Activated CD8-positive, alpha-beta memory T cell treated with anti-CD3 and anti-CD28 coated beads, Interleukin-2, amount 50 U/mL, for 4 hours (primary cell): ENCODE measurements around the gene STK25.

Experiments
- DNase-seq: peaks from one replicate; pipeline ENCODE4 v3.0.0-alpha.2; 2020

STK25 gene

DNA sequence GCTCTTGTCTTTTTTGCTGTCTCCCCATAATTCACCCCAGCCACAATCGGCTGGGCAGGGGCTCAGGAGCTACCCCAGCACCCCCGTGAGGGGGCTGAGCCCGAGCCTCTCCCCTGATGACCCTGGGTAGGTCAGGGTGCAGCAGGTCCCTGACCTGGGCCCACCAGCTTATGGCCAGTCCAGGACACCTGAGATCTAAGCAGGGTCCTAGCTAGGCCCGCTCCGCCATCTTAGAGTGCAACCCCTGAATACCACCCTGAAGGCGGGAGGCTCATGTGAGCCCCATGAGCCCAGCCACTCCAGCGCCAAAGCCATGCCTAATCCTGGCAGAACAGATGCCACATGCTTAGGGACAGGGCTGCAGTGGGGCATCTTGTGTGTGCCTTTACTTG lies 16.2 kb downstream of the STK25 start:
- DNase-seq: no peak

DNA sequence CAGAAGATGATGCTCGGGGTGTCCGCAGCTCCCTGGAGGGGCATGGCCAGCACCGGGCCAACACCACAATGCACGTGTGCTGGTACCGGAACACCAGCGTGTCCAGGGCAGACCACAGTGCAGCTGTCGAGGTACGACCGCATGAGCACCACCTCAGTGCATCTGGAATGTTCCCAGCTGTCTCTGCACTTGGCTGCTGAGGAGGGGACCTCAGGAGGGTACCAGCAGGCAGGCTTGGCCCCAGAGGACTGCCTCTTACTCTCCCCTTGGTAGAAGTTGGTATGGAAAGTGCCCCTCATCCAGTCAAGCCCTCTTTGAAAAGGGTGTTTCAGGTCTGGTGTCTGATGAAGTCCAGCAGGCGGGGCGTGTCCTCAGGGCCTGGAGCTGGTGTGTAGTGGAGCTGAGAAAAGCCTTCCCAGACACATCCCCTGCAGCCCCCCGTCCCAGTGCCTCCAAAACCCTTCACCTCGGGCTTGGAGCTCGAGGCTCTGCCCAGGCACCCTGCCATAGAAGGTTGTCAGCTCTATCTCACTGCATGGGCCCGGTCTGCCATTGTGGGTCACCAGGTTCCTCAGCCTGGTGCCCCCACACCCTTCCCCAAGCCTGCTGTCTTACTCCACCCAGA lies 16.7 kb downstream of the STK25 start:
- DNase-seq: no peak

DNA sequence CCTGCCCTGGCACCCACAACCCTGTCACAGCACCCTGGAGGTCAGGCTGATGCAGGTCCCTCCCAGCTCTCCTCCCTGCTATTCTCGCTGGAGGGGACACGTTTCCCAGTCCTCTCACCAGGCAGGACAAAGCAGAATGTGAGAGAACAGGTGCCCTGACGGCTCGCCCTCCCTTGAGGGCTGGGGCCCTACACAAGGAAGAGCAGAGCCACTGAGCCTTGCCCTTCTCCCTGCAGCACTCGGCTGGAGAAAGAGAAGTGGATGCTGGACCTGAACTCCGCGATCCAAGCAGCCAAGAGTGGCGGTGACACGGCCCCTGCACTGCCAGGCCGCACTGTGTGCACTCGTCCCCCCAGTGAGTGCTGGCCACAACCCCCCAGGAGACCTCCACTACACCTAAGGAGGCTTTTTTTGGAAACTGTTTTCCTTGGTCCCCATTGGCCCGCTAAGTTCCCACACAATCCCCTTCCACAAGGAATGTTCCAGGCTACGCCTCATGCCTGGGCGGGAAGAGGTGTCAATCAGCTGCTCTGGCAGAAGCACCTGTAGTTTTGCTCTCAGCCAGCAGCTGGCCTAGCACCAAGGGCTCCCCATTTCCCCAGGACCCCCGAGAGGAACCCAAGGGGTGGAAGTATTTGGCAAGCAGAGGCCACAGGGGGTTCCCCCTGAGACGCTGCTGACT lies 17.4 kb downstream of the STK25 start:
- DNase-seq: no peak

DNA sequence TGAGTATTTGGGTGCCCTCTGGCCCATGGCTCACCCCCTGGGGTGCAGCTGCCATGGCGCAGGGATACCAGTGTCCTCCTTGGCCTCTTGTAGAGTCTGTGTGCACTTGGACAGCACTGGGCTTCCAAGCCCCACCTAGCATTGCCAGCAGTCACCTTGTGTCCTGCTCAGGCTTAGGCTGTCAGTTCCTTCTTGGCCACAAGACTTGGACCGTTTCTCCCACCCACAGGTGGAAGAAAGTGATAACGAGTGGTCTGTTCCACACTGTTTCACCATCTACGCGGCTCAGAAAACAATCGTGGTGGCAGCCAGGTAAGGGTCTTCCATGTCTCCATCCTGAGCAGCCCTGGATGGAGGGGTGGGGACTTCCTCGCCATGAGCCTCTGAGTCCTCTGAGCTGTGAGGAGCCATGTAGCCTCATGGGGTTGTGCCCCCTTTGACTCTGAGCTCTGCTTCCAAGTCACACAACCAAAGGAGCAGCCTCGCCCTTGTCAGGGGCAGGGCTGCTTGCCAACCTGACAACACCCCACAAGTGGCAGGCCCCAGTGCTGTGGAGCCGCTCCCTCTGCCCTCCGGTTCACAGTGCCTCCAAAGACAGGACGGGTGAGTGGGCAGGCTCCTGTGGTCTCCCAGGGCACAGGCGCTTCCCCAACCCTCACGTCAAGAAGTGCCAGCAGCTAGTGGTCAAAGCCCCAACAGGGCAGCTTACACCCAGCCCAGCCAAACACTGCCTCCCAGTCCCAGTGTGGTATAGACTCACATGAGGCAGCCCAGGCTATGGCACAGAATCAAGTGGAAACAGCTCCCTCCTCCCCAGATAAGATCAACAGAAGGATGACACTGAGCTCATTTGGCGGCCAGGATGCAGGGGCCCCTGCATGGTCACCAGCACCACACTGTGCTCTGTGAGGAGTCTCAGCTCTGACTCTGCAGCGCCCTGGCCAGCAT lies 18.4 kb downstream of the STK25 start:
- no peak for DNase-seq

DNA sequence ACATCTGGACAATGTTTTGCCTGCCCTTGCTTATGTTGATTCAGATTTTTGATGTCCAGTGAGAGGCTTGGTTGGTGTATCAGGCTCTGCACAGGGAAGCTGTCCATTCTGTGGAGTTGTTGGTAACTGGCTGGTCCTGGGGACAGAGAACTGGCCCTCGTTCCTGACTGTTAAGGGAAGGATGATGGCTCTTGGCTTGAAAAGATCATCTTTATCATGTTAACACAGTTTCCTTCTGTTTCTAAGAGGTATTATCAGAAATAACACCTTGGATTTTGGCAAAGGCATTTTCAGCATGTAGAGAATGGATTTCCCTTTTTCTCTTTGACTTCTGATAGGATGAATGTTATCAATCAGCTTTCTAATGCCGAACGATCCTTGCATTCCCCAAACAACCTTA lies 19.3 kb downstream of the STK25 start:
- DNase-seq: no peak

DNA sequence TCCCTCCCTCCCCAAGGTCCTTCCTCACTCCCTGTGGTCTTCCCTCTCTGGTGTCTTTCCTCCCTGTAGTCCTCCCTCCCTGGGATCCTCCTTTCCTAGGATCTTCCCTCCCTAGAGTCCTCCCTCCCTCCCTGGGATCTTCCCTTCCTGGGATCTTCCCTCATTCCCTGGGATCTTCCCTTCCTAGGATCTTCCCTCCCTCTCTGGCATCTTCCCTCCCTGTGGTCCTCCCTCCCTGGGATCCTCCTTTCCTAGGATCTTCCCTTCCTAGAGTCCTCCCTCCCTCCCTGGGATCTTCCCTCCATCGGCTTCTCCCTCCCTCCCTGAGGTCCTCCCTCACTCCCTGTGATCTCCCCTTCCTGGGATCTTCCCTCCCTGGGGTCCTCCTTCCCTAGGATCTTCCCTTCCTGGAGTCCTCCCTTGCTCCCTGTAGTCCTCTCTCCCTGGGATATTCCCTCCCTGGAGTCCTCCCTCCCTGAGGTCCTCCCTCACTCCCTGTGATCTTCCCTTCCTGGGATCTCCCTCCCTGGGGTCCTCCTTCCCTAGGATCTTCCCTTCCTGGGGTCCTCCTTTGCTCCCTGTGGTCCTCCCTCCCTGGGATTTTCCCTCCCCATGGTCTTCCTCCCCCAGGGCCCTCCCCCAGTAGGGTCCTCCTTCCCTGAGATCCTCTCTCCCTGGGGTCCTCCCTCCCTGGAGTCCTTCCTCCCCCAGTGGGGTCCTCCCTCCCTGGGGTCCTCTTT lies 23.0 kb downstream of the STK25 start:
- no peak for DNase-seq

DNA sequence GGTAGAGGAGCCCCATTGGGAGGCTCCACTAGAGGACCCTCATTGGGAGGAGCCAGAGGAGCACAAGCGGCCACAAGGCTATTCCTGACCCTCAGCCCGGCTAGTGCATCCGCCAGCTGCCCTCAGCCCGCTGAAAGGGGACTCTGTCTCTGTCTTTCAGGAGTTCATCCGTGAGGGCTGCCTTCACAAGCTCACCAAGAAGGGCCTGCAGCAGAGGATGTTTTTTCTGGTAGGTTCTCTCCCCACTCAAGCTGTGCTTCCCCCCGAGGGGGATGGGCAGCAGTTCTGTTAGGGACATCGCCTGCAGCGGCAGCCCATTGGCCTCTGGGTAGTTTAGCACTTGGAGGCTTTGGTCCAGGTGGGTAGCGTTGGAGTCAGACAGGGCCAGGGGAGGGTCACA lies 25.1 kb downstream of the STK25 start:
- no peak for DNase-seq

DNA sequence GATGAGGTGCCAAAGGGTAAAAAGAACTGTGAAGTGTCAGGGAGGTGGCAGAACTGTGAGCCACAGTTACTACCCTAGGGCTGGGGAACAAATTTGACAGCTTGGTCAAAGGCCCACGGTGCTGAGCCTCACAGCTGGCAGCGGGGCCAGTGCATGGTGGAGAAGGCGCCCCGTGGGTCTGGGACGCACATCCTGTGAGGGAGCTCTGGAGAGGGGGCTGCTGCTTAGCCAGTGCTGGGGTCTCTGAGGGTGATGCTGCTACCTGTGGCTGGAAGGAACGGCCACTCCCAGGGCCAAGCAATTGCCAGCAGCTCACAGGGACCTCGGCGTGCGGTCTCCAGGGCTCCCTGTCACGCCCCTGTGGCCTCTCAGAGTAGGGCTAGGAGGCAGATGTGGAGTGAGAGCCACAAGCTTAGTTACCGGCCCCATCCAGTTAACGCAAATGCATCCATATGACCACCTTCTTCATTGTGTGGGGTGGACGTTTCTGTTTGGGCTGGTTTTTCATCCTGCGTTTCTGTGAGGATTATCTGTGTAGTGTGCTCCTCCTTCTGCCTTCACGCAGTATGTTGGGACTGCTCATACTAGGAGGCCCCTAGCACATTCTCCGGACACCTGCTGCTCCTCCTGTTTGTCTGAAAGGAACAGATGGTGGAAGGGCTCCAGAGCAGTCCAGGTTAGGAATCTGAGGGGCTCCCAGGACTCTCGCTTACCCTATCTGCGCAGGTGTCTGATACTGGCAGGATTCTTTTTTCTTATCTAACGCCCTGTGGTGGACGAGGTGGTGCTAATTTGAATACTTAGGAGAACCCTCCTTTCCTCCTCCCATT lies 26.0 kb downstream of the STK25 start:
- DNase-seq: no peak

DNA sequence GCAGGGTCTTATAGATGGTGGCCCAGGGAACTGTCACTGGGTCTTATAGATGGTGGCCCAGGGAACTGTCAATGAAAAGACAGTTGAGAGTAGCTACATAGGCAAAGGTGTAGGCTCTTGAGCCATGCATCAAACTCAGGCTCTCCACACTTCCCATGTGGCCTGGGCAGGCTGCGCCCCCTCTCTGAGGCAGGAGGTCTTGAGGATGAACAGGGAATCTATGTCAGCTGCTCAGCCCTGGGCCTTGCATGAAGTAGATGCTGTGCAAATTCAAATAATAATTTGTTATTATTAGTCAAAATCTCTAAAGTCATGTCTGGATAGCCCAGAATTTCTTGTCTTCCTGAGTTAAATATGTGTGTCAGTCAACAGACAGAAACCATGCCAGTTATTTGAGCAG lies 26.7 kb downstream of the STK25 start:
- DNase-seq: no peak

DNA sequence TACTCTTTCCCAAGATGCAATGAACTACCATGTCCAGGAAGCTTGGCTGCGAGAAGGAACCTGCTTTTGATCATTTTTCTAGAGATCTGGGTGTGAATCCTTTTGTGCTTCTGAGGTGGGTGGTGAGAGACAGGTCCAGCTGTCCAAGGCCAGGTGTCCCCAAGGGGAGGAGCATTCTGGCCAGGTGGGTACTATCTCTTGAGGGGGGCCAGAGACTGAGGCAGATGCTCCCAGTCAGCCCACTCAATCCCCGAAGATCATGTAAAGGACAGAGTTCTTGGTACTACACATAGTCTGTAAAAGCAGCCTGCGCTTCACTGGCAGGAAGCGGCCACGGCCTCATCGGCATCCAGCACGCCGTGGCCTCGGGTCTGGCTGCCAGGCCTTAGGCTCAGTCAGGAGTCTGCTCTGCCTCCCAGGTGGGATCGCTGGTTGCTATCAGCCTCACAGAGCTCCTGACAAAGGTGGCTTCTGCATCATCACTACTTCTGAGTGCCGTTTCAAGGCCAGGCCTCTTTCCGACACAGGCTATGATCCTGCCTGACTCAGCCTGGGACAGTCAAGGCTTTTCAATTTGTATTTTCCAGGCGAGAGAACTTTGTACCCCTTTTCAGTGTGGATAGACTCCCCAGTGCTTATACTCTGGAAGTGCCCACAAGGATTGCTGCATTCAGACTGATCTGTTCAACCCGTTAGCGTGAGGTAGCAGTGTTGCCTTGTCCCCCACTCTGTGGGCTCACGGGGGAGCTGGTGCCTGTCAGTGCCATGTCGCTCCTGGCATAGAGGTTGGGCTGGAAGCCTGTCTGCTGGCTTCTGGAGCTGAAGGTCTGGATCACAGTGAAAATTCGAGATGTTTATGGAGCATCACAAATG lies 29.1 kb downstream of the STK25 start:
- no peak for DNase-seq

DNA sequence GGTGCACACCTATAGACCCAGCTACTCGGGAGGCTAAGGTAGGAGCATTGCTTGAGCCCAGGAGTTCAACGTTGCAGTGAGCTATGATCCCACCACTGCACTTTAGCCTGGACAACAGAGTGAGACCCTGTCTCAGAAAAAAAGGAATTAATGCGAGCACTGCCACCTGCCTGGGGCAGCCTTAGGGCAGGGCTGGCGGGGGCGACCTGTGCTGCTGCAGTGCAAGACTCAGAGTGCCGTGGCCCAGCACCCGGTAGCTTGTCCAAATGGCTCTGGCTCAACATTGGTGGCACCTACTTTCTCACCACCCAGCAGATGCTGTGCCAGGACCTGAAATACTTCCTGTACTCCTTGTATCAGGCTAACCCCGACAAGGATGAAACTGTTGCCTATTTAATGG lies 30.2 kb downstream of the STK25 start:
- no peak for DNase-seq

DNA sequence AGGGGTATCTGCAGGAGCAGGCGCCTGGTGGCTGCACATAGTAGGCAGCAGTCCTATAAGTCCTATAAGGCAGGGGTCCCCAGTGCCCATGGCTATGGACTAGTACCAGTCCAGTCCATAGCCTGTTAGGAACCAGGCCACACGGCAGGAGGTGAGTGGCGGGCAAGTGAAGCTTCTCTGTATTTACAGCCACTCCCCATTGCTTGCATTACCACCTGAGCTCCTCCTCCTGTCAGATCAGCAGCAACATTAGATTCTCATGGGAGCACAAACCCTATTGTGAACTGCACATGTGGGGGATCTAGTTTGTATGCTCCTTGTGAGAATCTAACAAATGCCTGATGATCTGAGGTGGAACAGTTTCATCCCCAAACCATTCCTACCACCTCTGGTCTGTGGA lies 33.1 kb downstream of the STK25 start:
- no peak for DNase-seq

DNA sequence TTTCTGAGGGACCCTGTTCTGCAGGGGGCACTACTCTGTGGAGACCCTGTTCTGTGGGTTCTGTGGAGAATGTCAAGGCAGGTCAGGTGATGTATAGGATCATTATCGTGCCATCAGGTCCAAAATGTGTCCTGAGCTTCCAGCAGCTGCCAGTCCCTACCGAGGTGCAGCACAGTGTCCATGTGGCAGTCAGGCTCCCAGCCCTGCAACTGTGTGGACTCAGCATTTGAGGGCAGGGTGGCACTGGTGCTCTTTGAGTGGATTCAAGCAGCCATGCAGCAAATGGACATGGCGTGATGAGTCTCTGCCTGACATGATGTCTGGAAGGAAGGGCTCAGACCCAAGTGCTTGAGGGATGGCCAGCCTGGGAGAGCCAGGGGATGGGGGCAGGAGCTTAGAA lies 35.0 kb downstream of the STK25 start:
- DNase-seq: no peak

DNA sequence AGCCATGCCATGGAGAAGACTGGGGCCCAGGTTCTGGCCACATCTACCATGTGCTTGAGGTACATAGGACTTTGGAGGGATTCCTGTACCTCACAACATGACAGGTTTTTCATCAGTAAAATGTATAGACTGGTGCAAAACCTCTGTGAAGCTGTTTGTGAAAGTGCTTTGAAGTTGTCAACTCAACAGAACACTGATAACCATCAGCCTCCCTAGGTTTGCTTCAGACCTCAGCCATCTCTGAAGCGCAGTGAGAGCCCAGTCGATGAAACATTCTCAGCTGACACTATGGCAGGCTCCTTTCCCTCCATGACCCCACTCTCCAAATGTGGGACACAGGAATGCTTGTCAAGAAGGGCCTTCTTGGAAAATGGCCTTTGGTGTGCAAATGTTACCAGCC lies 38.6 kb downstream of the STK25 start:
- no peak for DNase-seq

DNA sequence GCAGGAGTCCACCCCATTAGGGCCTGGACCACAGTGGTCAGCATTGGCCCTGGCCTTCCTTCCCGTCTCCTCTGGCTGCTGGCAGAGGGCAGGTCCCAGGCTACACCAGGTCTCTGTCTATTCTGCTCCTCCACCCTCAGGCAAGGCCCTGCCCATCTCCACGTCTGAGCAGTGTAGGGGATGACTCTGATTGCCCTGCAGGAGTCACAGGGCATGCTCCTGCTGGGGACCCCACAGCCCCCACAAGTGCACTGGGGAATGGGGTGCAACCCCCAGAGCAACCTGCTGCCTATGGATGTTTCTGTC lies 40.0 kb downstream of the STK25 start:
- DNase-seq: no peak

DNA sequence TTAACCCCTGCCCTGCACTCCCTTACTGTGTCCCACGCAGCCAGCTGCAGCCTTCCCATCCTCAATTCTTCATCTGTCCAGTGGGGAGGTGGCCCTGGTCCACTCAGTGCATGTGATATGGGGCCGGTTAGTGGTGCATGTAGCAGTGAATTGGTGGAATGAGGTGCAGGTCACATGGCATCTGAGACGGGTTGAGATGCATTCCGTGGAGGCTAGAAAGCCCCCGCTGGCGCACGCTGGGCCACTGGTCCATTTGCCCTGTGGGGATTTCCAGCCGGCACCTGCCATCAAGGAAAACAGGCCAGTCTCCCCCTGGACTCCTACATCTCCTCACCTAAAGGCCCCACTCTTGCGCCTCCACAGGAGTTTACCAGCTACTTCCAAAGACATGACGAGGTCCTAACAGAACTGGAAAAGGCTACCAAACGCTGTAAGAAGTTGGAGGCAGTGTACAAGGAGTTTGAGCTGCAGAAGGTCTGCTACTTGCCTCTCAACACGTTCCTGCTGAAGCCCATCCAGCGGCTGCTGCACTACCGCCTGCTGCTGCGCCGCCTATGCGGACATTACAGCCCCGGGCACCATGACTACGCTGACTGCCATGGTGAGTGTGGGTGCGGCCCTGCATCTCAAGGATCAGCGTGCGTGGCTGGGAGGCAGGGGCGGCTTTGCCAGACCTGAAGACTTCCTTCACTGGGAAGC lies 40.5 kb downstream of the STK25 start:
- DNase-seq: no peak

DNA sequence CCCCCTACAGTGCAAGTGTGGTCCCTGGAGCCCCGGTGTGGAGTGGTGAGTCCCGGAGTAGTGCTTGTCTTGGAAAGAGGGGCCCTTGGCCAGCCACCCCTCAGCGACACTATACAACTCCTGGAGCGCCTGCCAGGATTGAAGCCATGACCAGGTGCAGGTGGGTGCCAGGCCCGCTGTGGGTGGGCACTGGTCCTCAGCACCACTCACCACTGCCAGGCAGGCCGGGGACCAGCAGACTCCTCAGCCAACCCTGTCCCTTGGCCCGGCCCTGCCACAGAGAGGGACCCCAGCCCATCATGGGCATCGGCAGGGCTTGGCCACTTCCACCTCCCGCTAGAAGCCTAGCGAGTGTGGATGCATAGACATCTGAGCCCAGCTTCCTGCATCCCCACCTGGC lies 42.2 kb downstream of the STK25 start:
- no peak for DNase-seq

DNA sequence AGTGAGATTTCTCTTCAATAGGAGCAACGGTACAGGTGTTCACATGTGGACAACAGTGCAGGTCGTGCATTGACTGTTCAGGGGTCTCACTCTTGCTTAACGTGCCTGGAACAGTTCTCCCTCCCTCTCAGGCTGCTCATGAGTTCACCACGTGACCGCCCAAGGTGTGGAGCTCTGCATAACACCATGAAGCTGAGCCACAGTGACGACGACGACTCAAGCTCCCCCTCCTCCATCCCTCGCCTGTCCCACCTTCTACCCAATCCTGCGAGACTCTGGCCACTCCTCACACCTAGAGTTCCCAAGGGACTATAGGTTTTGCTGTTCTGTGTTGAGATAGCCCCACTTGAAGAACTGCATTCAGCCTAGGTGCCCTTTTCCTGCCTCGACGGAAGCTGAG lies 42.8 kb downstream of the STK25 start:
- DNase-seq: no peak

DNA sequence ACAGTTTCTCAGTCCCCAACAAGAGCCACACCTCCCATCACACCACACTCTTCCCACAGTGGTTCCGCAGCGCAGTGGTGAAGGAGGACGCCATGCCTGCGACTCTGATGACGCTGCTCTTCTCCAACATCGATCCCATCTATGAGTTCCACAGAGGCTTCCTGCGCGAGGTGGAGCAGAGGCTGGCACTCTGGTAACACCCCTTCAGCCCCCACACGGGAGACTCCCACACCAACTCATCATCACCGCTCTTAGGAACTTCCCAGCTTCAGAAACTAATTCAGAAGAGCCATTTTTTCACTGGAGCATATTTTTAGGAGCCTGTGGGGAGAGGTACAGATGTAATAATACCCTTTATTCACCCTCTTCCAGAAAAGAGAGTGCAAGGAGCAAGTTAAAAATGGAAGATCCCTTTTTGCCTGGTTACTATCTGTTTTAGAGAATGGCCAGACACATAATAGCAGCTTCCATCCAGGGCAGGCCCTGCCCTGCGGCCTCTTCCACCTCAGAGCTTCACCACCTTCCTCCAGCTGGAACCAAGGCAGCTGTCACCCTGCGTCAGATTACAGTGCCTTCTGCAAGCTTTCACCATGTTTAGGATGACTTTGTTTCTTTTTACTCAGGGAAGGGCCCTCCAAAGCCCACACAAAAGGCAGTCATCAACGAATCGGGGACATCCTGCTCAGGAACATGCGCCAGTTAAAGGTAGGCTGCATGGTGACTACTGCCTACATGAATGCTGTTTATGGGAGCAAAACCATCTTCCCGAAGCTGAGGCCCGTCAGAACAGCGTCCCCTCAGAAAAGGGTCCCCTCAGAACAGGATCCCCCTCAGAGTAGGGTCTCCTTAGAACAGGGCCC lies 44.9 kb downstream of the STK25 start:
- DNase-seq: no peak
